NCI-H2029 treated with DMSO at 0.1 percent for 48 hours (cell line): ENCODE measurements around the gene DMXL1.

Experiments used
- DNase-seq: peaks from one replicate; lab custom pipeline; 2025; lab: John Stamatoyannopoulos, UW

The DMXL1 gene

DNA sequence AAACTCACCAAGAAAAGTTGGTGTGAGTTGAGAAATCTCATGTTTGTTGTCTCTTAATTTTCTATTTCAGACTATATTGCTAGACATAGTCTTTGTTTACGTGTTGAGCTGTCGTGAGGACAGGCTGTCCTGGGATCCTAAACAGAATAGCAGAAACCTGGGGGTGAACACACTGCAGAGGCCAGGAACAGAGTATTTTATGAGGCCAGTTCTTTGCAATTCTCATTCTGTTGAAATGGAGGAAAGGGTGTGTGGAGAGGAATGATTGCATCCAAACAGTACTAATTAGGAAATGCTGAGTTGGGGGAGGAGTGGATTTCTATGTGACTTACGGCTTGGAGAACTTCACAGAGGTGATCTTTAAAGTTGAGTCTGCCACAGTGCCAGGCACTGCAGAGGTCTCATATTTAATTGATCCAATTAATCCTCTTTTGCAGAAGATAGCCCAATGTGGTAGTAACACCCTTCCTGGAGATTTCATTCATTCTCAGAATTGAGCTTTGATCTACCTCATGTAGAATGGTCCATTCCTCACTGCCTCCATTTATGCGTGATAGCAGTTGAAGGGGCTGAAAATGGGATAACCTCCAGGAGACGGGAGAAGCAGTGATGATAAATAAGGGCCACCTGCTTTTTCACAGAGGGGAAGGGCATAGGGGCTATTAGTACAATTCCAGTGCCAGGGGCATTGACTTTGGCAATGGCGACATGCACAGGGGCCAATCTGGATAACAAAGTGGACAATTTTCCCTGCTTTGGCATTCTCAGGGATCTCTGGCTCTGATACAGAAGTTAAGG lies 200.3 kb downstream of the DMXL1 start:
- DNase-seq: no peak

DNA sequence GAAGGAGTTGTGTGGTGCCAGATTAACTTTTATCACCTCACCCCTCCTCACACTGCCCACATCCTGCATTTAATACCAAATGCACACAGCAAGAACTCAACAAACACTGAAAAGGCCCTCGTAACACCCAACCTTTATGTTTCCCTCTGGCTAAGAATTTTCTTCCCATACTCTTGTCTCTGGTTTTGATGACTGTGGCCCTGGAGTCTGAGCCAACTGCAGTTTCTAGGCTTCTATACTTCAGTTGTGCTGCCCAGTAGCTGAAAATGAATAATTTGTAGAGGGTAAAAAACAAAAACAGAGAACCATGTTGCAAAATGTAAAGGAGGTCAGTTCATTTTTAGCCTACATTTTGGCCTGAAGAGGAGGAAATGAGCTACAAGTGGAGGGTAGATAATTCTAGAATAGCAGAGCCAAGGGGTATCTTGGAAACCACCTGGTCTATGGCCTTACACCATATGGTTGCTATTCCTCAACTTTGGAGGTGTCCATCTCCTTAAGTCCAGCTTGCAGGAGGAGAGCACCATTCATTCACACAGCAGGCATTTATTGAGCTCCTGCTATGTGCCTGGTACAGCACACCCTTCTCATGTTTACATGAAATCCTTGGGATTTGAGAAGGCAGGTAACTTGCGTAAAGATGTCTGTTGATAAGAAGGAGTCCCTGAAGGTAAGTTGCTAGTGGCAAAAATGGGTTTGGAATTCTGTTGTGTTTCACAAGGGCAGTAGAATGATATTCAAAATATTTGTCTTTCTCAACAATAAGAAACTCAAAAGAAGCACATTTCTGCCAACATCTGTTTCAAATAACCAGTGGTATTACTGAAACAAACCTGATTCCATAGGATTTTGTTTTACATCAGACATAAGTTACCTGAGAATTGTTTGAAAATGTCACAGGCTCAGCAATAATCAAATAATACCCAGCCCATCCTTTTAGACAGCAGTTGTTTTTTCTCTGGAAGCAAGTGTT lies 201.2 kb downstream of the DMXL1 start:
- DNase-seq: no peak

DNA sequence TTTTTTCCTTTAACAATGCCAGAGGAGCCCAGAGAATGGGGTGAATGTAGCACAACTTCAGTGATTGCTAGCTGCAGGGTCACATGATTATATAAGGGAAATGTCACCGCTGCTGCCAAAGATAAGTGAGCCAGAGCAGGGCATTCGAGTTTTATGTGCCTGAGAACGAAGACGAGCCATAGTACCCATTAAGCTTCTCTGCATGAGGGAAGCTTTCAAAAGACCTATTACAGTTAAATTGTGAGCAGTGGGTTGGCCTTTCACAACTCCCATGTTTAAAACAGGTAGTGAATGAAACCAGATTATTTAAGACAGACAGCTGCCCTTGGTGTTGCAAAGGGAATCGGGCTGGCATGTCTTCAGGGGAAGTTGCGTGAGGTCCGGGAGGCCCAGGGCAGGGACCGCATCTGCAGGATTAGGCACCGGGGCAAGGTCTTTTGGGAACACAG lies 202.5 kb downstream of the DMXL1 start:
- DNase-seq: no peak

DNA sequence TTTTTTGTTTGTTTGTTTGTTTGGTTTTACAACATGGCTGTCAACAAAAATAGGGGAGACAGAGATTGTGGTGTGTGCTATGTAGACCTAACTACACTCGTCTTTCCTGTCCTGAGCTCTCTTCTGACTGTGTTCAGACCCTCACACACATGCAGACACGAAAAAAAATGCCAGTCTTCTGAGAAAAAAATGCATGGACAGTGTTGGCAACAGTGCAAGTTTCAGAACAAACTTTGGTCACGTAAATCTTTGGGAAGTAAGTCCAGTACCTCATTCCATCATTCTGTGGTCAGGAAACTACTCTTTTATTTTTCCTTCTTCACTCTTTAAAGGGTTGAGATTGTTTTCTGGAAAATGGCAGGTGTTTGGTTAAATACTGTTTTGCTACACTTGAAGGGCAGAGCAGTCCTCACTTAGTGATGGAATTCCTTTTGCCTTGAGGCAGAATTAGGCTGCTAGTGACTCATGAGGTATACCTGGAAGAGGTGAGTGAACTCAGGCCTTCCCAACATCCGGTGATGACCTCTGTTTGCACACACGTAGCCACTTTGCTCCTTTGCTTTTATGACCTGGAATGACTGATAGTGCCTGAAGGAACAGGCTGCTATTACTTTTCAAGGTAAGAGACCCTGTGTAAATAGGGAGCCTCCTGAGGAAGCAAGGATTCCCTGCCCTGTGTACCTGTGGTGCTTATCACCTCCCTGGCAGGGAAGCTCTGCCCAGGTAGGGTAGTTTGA lies 203.3 kb downstream of the DMXL1 start:
- no peak for DNase-seq

DNA sequence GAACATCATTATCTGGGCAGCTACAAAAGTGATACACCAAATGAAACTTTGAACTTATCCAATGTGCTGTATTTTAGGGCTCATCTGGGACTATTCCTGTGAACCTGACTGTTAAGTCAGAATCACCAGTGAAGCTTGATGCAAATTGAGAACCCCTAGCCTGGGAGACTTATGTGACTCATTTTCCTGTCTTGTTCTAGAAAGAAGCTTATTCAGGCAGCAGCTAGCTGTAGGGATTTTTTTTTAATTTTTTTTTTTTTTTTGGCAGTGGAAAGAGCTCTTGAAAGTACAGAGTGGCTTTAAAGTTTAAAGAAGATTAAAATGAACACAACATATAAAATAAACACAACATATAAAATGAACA lies 203.9 kb downstream of the DMXL1 start:
- DNase-seq: no peak

DNA sequence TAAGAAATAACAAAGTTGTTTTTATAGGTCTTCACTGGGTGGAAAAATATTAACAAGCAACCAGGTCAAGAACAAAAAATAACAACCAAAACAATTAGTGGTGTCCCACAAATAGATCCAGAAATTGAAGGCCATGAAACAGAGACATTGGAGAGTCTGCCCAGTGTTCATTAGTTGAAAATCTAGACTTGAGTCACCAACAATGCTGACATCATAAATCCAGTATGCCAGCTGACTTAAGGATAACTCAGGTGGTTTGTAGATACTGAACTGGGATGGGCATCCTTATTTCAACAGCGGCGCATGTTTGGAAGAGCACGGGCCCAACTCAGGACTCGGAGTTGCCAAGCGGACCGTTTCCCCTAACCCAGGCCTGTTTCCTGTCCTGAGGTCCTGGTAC lies 204.3 kb downstream of the DMXL1 start:
- no peak for DNase-seq

DNA sequence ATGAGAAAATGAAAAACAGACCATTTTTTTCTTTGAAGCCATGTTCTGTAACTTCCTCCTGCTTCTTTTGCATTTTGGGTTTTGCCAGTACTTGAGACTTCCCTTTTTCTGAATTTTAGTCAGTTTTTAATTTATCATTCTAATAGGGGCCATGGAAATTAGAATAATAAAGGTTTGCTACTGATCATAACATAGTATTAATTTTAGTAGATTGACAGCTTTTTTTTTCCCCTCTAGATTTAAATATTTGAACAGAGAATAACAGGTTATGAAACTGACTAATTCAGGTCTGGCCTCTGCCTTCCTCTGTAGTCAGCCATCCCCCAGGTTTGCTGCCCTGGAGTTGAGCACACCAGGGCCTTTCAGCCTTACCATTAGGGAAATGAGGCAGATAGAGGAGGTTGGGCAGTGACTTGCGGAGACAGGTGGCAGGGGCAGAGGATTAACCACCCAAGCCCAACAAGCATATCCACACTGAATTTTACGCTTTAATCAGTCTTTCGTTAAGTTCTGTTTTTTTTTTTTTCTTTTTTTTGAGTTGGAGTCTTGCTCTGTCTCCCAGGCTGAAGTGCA lies 204.8 kb downstream of the DMXL1 start:
- DNase-seq: no peak

DNA sequence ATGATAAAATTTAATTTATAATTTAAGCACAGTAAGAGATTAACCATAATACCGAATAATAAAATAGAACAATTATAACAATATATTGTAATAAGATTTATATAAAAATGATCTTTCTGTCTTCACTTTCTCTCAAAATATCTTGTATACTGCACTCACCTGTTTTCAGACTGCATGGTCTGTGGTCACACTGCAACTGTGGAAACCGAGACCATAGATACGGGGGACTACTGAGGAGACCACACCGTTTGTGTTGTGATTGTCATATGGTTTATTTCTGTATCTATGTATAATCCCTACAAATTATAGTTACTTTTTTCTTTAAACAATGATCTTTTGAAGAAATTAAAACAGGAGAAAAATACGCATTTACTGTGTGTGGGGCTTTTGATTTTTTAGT lies 206.1 kb downstream of the DMXL1 start:
- no peak for DNase-seq

DNA sequence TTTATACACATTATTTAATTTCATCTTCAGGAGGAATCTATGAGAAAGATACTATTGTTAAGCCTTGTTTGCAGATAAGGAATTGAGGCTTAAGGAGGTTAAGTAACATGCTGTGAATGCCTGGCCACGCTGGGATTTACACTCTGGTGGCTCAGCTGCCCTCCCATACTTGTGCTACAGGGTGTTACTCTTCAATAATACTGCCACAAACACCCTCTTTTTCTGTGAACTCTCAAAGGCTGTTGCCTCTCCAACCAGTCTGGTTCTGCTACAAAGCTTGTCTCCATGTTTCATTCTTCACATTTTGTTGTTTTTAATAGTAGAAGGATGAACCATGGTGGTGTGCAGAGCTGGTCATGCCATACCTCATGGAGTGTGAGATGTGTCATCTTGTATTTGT lies 208.2 kb downstream of the DMXL1 start:
- no peak for DNase-seq

DNA sequence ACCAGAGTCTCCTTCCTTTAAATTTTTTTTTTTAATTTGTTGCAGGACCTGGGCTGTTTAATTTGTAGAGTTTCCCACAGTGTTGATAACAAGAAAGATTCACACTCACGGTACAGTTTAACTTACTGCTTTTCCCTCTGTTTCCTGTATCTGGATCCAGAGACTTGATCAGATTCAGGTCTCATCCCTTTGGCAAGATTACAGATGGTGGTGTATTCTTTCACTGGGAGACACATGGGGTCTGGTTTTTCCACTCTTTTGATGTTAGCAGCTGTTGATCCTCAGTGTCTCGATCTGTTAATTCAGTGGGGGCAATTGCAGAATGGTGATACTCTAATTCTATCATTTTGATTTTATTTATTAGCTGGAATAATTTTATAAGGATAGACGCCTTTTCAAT lies 209.5 kb downstream of the DMXL1 start:
- no peak for DNase-seq

DNA sequence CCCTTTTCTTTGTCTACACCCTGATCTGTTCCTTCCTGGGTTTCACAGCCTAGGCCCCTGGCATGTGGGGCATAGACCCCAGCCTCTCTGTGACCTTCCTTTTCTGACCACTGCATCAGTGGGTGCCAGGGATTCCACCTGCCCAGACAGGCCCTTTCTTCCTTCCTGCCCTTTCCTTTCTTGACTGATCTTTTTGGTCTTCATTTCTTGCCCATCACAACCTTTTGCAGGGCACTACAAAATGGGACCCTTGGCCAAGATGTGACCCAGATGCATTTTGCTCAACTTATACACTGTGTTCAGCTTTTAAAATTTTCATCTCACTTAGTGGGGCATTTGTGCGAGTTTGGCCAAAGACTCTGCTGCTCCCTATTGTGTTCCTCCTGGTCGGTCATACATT lies 211.7 kb downstream of the DMXL1 start:
- no peak for DNase-seq

DNA sequence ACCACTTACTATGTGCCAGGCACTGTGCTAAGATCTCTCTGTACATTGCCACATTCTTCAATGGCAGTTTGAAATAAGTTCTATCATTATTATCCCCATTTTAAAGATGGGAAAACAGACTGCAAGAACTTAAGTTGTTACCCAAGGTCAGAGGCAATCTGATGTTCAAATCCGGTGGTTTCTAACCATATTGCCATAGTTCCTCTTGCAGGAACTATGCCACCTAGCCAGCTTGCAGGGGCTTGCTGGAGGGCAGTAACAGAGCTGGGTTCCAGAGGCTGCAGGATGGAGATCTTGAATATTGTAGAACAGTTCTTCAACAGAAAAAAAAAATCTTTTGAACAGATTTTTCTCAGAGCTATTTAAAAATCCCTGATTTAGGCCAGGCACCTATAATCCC lies 213.1 kb downstream of the DMXL1 start:
- DNase-seq: no peak

DNA sequence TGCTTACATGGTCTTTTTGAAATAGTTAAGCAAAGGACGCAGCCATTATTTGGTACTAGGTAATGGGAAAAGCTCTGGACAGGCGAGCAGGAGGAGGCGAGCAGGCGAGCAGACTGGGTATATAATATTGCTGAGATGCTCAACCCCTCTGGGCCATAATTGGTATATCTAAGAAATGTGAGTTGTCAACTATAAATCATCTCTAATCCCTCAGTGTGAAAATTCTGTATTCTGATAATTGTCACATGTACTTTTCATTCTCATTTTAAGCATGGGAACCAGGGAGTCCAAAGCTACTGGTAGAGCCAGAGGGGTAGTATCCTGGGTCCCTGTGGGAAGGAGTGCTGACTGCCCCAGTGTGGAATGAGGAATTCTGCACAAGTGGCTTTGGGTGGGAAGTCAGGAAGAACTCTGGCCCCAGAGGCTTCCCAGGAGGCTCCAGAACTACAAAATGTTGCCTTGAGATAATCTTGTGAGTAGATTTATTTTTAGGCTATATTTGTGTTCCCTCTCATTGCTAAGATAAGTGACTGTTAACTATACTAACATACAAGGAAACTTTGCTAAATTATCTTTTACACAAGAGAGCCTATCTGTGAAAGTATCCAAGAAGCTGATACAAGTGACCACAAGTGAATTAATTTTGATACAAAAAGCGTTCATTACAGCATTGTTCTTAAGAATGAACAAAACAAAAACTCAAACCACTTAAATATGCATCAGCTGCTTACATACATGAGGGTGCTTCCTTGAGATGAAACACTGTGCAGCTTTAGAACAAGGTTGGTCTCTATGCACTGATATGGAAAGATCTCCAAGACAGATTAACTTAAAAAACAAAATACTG lies 214.4 kb downstream of the DMXL1 start:
- no peak for DNase-seq

DNA sequence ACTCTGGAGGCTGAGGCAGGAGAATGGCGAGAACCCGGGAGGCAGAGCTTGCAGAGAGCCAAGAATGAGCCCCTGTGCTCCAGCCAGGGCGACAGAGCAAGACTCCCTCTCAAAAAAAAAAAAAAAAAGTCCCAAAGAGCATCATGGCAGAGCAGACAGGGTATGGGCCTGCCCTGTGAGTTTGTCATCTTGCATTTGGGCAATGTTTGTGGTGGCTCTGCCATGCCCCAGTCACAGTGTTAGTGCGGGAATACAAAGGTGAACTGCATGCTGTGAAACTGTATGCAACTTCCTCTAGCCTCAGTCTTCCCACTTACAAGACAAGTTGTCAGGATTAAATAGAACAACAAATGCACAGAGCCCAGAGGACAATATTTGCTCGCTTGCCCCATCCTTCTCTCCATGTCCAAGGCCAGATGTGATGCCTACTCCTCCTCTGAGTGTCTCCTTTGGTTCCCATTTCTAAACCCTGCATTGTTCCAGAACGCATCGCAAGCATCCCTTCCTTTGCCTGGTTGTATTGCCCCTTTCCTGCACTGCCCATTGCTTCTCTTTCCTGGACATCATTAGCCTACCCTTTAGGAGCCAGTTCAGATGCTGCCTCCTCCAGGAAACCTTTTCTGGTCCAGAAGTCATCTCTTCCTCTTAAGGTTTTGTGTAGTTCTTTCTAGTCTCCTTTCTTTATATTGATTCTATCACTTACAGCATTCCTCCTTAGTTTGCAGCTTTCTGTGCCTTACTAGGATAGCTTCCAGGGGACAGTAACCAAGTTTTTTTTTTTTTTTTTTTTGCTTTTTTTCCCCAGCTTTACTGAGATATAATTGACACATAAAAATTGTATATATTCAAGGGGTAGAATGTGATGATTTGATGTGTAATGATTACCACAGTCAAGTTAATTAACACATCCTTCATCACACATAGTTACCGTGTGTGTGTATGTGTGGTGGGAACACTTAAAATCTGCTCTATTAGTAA lies 215.9 kb downstream of the DMXL1 start:
- no peak for DNase-seq

DNA sequence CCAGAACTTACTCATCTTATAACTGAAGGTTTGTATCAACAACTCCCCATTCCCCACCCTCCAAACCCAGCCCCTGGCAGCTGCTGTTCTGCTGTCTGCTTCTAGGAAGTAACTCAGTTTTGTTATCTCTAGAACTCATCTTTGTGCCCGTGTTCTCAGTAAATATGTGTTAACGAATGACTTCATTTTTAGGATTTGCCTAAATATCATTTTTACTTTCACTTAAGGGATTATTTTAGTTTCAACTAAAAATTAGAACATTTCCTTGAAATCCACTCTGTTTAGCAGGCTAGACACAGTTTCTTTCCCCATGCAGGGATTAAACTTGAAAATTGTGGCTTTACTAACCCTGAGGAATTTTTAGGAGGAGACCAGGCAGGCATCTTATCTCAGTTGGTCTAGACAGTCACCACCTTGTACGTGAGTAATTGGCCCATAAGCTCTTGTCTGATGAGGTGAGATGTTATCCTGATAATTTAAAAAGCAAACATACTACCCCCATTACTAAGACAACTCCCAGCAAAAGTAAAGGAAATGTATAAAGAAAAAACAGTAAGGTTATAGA lies 216.7 kb downstream of the DMXL1 start:
- DNase-seq: no peak

DNA sequence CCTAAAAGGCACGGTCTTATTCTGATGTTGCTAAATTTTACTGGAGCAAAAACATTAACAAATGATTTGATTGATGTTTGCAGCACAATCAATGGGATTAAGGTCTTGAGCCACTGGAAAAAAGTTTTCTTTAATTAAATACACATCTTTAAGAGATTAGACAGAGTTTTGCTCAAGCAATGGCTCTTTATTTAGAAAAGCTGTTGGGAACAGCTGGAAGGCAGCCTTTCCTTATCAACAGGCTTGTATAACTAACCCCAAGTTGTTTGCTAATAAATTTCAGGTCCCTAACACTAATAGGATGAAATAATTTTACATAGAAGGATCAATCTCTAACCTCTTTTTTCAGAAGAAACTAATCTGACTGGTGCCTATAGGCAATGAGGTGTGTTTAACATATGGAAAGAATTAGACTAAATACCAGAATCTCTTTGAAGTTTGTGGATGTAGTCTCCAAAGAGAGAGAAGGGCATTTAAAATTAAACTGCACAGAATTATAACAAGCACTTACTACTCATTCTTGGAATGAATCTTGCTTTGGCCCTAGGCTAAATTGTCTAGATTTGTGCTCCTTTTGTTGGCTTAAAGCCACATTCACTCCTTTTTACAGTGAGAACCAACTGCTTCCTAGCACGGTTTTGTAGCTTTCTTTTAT lies 217.6 kb downstream of the DMXL1 start:
- no peak for DNase-seq

DNA sequence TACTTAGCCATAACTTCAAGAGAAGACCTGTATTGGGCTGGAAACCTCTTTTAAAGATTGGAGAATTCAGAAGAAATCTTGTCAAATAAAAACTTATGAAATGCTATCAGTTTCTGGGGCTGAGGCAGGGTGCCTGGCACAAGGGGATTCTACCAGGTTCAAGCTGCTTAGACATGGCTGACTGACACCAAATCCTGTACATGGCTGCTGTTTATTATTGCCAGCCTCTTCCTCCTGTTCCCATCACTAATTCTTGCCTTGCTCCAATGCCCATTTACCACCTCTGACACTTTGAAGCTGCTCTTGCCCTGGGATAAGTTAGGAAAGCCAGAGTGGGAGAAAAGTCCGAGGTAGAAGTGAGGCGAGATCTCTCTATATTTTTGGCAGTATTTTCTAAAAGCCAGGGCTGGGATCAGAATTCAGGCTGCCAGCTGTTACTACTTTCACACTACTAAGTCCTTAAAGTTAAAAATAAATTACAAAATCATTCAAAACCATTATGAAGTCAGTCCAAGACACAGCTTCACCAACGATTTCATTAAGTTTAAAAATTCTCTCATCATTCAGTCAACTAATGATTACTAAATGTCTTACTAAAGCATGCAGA lies 218.7 kb downstream of the DMXL1 start:
- no peak for DNase-seq

DNA sequence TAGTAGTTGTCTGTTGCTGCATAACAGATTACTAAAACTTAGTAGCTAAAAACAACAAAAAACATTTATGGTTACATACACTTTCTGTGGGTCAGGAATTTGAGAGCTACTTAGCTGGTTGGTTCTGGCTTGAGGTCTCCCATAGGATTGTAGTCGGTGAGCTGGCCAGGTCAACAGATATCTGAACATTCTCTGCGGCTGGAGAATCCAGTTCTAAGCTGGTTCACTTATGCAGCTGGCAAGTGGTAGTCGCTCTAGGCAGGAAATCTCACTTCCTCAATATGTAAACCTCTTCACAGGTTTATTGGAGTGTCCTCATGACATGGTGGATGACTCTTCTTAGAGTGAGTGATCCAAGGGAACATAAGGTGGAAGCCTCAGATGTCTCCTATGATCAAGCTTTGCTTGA lies 219.3 kb downstream of the DMXL1 start:
- DNase-seq: peak; percentile 33

DNA sequence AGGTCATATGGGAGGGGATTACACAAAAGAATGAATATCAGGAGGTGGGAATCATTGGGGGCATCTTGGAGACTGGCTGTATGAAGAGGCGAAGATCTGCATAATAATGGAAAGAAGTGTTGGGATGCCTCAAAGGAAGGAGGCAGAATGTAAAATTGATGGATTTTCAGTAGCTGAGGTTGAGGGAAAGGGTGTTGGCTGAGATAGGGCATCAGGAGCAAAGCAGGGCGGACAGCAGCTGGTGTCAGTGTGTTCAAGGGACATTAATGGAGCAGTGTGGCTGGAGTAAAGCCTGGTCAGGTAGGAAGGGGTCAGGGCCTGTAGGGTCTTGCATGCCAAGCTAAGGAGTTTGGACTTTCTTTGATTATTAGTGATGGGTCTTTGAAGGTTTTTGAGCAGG lies 219.7 kb downstream of the DMXL1 start:
- DNase-seq: no peak
